Effector CD8-positive, alpha-beta T cell (primary cell): ENCODE results near the gene ZNF808.
"Not testable (repeated sequence)": the region's sequence is repeated elsewhere in the genome, so short reads cannot be mapped to it uniquely, and the experiment has no call there.

Source experiments
- DNase-seq: peaks from one replicate; lab custom pipeline; 2025; lab: John Stamatoyannopoulos, UW

The ZNF808 gene

GRCh38 chr19:52535771-52536447 lies 8.4 kb downstream of the ZNF808 start:
- peak; percentile 90 for DNase-seq

DNA sequence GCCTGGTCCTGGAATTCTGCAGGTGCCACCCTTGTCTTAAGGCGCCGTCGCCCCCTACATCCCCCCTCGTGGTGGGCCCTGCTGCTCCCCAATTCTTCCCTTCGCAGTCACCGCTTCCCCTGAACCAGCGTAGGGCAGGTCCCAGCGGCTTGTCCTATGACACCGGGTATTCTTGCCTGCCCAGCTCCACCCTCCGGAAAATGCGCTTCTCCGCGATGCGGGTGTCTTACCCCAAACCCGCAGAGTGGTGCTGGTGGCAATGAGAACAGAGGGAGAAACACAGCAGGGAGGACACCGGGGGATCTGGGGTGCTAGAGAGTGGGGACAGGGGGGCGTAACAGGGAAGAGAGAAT lies 9.0 kb downstream of the ZNF808 start:
- peak; percentile 18 for DNase-seq

DNA sequence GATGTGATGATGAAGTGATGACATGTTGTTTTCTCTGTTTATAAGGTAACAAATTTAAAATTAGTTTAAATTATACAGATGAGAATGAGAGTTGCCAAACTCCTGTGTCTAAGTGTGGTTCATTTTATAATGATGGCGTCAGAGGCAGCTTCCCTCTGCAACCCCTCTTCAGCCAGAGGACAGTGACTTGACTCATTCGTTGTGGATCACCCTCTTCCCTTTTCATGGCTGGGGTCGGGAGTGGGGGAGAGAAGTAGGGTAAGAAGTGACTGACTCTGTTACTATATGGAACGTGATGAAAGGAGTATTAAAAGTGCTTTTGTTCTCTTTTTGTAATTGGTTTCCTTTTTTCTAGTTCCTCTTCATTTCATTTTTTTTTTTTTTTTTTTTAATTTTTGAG lies 11.3 kb downstream of the ZNF808 start:
- DNase-seq = not testable (repeated sequence)

- not testable (repeated sequence) for DNase-seq
Measured at GRCh38 chr19:52541176-52541575, 13.7 kb downstream of the ZNF808 start.

DNA sequence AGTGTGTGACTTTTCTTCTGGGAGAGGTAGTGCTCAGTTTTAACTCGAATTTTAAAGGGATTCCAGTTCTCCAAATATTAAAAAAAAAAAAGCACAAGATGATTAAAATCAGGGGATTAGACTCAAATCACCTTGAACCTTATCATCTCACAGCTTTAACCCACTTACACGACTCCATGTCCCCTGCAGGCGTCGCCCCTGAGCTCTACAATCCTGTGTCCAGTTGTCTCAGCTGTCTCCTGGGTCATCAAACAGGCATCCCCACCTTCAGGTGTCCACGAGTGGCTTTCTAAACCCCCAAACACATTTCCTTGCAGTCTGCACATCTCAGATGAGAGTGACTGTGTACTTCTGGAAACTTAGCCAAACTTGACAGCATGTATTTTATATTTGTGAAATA lies 14.1 kb downstream of the ZNF808 start:
- no peak for DNase-seq

GRCh38 chr19:52542541-52542940 lies 15.1 kb downstream of the ZNF808 start:
- DNase-seq = not testable (repeated sequence)

DNA sequence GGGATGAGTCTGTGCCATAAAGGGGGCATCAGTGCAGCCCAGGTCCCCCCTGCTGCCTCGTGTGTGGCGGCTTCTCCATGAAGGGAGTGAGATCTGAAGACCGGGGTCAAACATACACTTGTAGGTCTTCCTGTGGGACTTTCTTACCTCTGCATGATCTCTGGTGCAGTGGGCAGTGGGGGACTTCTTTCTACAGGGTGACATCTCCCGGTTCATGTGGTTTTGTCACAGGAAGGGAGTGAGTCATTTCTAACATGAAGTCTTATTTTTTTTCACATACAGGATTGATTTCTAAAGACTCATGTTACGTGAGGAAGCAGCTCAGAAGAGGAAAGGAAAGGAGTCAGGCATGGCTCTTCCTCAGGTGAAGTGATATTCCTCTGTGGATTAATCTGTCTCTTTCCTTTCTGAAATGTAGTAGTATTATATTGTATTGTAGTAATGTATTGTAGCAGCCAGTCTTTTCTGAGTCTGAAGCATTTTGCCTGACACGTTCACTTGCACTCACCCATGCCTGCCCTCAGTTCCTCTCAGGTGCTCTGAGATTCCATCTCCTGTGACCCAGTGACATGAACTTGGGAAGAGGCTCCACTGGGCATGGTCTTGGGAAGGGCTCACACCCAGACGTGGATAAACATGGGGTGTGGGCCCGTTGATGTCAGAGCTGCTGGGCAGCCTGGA lies 15.7 kb downstream of the ZNF808 start:
- DNase-seq = peak; percentile 0

GRCh38 chr19:52554216-52554971 lies 26.9 kb downstream of the ZNF808 start:
- DNase-seq = no peak

DNA sequence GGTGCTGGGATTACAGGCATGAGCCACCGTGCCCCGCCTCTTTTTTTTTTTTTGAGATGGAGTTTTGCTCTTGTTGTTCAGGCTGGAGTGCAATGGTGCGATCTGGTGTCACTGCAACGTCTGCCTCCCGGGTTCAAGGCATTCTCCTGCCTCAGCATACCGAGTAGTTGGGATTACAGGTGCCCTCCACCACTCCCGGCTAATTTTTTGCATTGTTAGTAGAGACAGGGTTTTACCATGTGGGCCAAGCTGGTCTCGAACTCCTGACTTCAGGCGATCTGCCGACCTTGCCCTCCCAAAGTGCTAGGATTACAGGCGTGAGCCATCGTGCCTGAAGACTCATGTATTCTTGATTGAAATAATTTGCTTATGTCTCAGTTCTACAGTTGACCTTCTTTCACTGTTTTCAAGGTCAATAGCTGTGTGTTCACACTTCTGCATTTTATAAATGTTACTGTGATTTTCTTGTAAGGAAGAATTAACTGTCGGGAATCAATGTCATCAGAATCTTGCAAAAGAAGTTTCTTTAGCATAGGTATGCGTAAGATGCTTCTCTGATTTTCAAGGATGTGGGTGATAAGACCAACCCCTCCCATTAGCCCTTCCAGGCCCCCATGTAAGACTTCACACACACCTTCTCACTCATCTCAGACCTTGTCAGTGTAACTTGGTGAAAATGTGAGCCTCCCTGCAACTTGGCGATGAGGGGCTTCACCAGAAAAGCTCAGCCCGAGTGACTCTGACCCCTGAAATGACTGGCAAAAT lies 29.9 kb downstream of the ZNF808 start:
- DNase-seq = no peak

- DNase-seq = not testable (repeated sequence)
Measured at GRCh38 chr19:52558732-52559445, 31.4 kb downstream of the ZNF808 start.

GRCh38 chr19:52561611-52562010 lies 34.1 kb downstream of the ZNF808 start:
- DNase-seq = not testable (repeated sequence)

DNA sequence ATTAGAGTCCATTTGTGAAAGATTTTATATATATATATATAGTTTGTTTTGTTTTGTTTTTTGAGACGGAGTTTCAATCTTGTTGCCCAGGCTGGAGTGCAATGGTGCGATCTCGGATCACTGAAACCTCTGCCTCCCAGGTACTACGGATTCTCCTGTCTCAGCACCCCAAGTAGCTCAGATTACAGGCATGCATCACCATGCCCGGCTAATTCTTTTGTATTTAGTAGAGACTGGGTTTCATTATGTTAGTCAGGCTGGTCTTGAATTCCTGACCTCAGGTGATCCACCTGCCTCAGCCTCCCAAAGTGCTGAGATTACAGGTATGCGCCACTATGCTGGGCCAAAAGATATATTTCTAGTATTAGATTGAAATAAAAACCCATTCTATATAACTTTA lies 38.7 kb downstream of the ZNF808 start:
- no peak for DNase-seq

GRCh38 chr19:52566588-52566987 lies 39.1 kb downstream of the ZNF808 start:
- no peak for DNase-seq

GRCh38 chr19:52567921-52568320 lies 40.5 kb downstream of the ZNF808 start:
- DNase-seq = no peak

DNA sequence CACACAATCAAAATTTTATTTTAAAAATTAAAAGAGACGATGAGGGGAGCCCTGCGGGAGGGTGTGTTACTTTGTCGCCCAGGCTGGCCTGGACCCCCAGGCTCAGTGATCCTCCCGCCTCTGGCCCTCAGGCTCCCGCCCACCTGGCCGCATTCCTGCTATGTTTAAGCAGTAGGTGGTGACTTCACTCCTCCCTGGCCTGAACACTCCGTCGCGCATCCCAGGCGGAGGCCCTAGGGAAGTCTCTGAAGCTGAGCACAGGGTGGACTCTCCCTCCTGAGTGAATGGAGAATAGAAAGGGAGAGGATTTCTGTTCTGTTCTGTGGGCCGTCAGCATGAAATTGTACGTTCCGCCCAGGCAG lies 42.2 kb downstream of the ZNF808 start:
- not testable (repeated sequence) for DNase-seq

DNA sequence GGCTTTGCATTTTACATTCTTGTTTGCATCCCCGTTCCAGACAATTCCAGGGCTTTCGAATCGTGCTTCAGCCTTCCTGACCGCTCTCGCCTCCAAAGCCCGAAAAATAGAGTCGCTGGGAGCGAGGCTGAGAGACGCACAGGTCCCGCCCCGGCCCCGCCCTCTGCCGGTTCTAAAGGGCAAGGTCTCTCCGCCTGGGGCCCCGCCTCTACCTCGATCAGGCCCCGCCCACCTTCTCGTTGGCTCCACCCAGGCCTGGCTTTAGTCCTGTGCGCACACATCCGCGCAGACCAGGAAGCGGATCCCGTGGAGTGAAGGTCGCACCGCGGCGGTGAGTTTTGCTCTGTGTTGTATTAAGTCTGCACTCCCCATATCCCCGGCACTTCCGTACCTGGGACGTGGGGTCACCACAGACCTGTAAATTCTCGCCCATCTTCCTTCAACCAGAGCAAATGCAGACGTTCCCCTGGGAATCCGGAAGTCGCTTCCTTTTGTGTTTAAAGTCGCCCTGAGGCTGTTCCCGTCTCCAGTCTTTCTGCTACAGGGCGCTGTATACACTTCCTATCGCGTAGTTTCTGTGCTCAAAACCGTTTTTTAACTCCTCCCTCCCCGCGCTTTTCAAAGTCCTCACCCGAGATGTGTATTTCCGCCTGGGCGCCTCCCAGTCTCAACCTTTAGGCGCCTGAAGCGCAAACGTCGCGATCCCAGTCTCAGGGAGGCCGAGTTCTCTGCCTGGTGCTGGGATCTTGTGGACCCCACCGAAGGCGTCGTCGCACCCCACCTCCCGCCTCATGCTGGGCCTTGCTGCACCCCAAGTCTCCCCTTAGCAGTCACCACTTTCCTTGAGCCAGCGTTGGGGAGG lies 42.8 kb downstream of the ZNF808 start, which contains the start of gene ZNF701:
Gene ZNF701 (plus strand): TSS at position 288 of the 862 bp plus-strand sequence. CDS start 3,861 bp downstream, outside the sequence.
- peak; percentile 94 for DNase-seq

DNA sequence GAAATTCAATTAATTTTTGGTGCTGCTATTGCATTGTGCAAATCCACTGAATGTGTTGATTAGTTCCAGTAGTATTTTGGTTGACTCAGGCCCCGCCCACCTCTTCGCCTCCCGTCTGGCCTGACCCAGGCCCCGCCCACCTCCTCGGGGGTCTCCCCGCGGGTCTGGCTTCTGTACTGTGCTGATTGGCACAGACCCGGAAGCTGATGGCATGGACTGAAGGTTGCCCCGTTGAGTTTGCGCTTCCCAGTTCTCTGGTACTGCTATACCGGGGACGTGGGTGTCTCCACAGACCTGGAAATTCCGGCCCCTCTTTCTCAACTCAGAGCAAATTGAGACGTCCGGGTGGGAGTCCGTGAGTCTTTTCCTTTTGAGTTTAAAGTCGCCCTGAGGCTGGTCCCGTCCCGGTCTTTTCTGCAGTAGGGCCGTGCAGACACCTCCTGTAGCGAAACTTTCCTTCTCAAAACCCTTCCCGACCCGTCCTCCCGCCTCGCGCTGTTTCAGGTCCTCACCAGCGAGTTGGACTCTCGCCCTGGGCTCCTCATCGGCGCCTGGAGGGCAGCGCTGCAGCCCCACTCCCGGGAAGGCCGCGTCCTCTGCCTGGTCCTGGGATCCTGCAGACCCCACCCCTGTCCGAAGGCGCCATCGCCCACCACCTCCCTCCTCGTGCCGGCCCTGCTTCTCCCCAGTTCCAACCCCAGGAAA lies 57.4 kb downstream of the ZNF808 start:
- no peak for DNase-seq

DNA sequence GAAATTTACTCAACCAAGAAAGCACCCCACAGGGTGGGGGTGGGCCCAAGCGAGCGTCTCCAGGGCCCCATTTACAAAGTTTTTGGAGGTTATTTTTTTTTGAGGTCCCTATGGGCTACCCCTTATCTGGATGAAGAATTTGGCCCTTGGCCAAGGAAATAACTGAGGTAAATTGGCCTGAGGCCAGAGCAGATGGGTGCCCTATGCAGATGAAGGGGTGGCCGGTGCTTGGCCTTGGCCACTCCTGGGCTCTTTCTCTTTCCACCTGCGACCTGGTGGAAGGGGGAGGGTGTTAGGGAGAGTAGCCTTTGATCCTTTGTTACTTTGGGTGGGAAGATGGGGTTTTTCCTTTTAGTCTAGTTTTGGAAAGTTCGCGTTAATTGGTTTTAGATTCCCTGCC lies 58.1 kb downstream of the ZNF808 start:
- DNase-seq = no peak

GRCh38 chr19:52590728-52591127 lies 63.3 kb downstream of the ZNF808 start:
- no peak for DNase-seq

GRCh38 chr19:52592301-52592700 lies 64.8 kb downstream of the ZNF808 start:
- no peak for DNase-seq
